Adipocyte (in vitro differentiated cells): ENCODE measurements around the gene PCBP3.

Experiments used
- DNase-seq: peaks from one replicate; pipeline ENCODE4 v3.0.0-alpha.2; 2015; ENCODE audit warnings: low read depth
- H3K27me3 ChIP-seq: replicated peaks from 2 replicates; pipeline ENCODE4 v1.7.0; 2013; ENCODE audit warnings: mild to moderate bottlenecking, low read length, moderate library complexity; ENCODE audit not compliant: control insufficient read depth, insufficient read depth
- H3K36me3 ChIP-seq: 2 replicates; pipeline ENCODE4 v1.7.0; 2013; ENCODE audit warnings: low read length, mild to moderate bottlenecking, moderate library complexity; ENCODE audit not compliant: control insufficient read depth, insufficient read depth, severe bottlenecking
- H3K4me1 ChIP-seq: 2 replicates; pipeline ENCODE4 v1.7.0; 2013; ENCODE audit warnings: mild to moderate bottlenecking, low read length, moderate library complexity; ENCODE audit not compliant: control insufficient read depth, insufficient read depth
- H3K4me3 ChIP-seq: 2 replicates; pipeline ENCODE4 v1.7.0; 2013; ENCODE audit warnings: mild to moderate bottlenecking, low read length, moderate library complexity
- H3K9ac ChIP-seq: 2 replicates; pipeline ENCODE4 v1.7.0; 2013; ENCODE audit warnings: mild to moderate bottlenecking, low read length, moderate library complexity
- H3K9me3 ChIP-seq: 2 replicates; pipeline ENCODE4 v1.7.0; 2013; ENCODE audit warnings: mild to moderate bottlenecking, low read length, moderate library complexity; ENCODE audit not compliant: control insufficient read depth

Gene PCBP3

DNA sequence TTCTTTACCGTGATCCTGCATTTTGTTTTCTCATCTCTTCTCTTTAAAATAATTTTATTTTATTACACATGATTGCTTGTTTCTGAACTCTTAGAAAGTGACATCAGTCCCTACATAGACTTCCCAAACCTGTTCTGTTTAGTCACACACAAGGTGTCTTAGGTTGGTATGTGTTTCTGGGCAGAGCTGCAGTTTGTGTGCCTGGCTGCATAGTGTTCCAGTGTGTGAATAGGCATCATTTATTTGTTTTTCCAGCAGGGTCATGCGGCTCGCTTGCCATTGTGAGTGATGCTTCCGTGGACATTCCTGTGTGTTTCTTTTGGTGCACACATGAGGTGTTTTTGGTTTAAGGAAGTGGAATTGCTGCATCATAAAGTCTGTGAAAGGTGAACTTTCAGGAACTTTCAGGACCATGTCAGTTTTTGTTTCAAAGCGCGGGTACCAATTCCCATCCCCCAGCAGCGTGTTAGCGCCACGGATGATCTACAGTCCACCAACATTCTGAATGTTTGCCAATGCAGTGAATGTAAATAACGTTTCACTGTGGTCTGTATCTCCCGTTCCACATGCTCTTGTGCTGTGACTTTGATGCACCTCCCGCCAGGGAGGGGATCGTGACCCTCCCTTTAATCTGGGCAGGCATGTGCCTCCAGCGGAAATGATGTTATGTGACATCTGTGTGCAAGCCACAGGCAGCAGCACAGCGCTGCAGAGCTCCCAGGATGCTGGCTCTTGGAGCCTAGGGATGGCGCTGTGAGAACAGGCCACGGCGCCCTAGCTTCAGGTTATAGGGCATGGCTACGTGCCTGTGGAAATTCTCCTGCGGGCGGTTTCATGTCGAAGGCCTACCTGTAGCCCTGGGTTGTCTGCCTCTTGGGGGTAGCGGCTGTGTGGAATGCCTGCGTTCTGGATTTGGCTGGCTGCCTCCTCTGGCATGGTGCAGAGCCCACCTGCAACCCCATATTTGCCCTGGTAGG is 193.5 kb downstream of the PCBP3 start:
- H3K36me3 ChIP-seq: no peaks in the 10 kb centered on the region
- no peak overlapping the region for H3K4me3 ChIP-seq
- peaks cover 26% of the 10 kb centered on the region for H3K4me1 ChIP-seq
- no peak overlapping the region for H3K9ac ChIP-seq
- no peak for DNase-seq
- H3K27me3 ChIP-seq: no peaks in the 10 kb centered on the region
- H3K9me3 ChIP-seq: peaks cover 14% of the 10 kb centered on the region

DNA sequence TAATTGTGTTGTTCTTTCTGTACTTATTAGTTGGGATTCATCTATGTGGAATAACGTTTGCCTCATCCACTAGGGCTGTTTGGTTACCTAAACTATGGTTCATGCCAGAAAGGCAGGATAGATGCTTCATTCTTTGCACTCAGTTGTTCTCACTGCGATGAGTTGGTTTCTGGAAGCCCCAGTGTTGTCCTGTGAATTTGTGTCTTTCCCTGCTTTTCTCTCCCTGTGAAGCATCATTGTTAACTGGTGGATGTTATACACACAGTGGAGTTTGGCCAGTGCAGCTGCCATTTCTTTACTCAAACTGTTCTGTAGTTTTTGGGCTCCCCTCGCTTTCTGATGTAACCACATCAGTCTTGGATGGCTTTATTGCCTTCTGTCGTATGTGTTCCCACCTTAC is 194.4 kb downstream of the PCBP3 start:
- Histone ChIP-seq H3K36me3 (no peaks in the 10 kb centered on the region), H3K9me3 (peaks cover 14% of the 10 kb centered on the region), H3K27me3 (no peaks in the 10 kb centered on the region), H3K4me3 (no peak overlapping the region), H3K9ac (no peak overlapping the region), H3K4me1 (peaks cover 20% of the 10 kb centered on the region)
- DNase-seq: no peak

DNA sequence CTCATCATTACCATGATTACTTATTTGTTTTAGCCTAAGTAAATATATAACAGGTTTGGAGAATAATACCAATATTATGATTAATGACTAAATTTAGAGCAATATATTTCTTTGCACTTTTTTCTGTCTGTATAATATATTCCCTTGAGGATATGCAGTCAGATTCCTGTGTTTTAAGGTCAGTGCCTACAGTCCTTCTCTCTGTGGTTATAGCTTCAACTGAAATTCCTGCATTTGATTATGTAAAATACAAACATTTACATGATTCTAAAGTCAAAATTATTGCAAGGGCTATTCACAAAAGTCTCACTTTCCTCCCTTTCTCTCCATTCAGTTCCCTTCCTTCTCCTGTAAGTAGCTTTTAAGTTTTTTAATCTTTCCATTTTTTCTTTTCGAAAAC is 195.1 kb downstream of the PCBP3 start:
- Histone ChIP-seq H3K4me3 (no peak overlapping the region), H3K9ac (no peak overlapping the region), H3K9me3 (peaks cover 14% of the 10 kb centered on the region), H3K27me3 (no peaks in the 10 kb centered on the region), H3K4me1 (peaks cover 19% of the 10 kb centered on the region), H3K36me3 (no peaks in the 10 kb centered on the region)
- DNase-seq: peak; percentile 34

DNA sequence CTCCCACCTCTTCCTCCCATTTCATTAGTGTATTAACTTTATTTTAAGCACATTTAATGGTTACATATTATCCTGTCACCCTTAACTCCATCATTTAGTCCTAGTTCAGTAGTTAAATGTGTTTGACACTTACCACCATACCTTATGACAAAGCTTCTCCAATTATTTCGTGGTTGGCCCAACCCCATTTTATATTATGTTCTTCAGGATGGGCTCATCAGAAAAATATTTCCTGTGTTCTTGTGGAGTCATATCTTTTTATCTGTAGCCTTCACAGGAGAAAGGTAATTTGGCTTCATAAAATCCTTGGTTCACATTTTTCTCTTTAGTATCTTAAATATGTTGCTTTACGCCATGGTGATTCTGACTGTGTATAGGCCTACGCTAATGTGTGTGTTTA is 195.7 kb downstream of the PCBP3 start:
- no peak for DNase-seq
- no peak overlapping the region for H3K4me3 ChIP-seq
- peaks cover 20% of the 10 kb centered on the region for H3K4me1 ChIP-seq
- H3K9ac ChIP-seq: no peak overlapping the region
- no peaks in the 10 kb centered on the region for H3K27me3 ChIP-seq
- H3K9me3 ChIP-seq: peaks cover 14% of the 10 kb centered on the region
- no peaks in the 10 kb centered on the region for H3K36me3 ChIP-seq

DNA sequence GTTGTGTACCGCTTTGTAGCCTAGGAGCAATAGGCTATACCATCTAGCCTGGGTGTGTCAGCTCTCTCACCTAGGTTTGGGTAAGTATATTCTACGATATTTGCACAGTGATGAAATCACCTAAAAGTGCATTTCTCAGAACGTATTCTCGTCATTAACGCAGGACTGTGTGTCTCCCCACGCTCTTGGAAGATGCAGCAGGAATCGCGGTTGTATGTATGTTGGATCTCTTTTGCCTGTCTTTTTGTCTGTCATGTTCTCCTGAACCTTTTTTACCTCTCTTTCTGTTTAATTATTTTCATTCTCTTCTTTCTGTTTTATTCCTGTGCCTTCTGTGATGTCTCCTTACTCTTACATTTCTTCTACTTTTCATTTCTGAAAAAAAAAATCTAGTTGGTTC is 197.5 kb downstream of the PCBP3 start:
- H3K4me3 ChIP-seq: no peak overlapping the region

DNA sequence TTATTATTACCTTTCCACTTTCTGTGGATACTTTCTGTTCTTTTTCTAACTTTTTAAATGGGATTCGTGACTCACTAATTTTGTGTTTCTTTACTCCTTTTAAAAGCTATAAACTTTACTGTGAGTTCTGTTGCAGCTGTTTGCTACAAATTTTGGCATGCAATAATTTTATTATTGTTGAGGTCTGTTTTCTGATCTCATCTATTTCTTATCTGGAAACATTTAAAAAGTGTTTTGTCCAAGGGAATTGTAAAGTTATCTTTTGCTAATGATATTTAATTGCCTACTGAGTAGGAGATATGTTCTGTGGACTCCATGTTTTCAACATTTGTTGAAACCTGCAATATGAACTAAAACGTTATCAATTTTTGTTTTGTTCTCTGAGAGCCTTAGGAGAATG is 199.9 kb downstream of the PCBP3 start:
- DNase-seq: no peak
- no peaks in the 10 kb centered on the region for H3K36me3 ChIP-seq
- no peaks in the 10 kb centered on the region for H3K27me3 ChIP-seq
- H3K9ac ChIP-seq: no peak overlapping the region
- H3K9me3 ChIP-seq: peaks cover 14% of the 10 kb centered on the region
- peaks cover 38% of the 10 kb centered on the region for H3K4me1 ChIP-seq
- no peak overlapping the region for H3K4me3 ChIP-seq

More for the DNA sequence above, 197.5 kb downstream of the PCBP3 start:
- no peak for DNase-seq
- H3K27me3 ChIP-seq: no peaks in the 10 kb centered on the region
- peaks cover 24% of the 10 kb centered on the region for H3K4me1 ChIP-seq
- no peaks in the 10 kb centered on the region for H3K36me3 ChIP-seq
- H3K9me3 ChIP-seq: peaks cover 14% of the 10 kb centered on the region
- H3K9ac ChIP-seq: no peak overlapping the region

DNA sequence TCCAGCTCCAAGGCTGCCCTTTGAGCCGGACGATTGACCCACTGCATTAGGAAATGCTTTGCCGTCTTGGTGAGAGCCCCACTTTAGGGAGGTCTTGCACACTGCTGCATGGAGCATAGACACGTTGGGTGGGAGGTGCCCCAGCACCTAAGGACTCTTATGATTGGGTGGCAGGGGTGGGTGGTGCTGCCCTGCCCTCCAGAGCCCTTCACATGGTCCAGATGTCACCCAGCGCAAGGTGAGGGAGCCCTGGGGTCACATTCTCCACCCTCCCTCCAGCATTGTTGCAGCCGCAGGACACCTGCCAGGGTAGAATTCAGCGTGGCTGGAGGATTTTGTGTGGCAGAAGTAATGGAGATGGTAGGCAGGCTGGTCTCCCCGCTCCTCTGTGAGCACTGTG is 200.7 kb downstream of the PCBP3 start:
- Histone ChIP-seq H3K9me3 (peaks cover 14% of the 10 kb centered on the region), H3K36me3 (no peaks in the 10 kb centered on the region), H3K27me3 (no peaks in the 10 kb centered on the region), H3K4me3 (no peak overlapping the region), H3K4me1 (peaks cover 36% of the 10 kb centered on the region), H3K9ac (no peak overlapping the region)
- no peak for DNase-seq

DNA sequence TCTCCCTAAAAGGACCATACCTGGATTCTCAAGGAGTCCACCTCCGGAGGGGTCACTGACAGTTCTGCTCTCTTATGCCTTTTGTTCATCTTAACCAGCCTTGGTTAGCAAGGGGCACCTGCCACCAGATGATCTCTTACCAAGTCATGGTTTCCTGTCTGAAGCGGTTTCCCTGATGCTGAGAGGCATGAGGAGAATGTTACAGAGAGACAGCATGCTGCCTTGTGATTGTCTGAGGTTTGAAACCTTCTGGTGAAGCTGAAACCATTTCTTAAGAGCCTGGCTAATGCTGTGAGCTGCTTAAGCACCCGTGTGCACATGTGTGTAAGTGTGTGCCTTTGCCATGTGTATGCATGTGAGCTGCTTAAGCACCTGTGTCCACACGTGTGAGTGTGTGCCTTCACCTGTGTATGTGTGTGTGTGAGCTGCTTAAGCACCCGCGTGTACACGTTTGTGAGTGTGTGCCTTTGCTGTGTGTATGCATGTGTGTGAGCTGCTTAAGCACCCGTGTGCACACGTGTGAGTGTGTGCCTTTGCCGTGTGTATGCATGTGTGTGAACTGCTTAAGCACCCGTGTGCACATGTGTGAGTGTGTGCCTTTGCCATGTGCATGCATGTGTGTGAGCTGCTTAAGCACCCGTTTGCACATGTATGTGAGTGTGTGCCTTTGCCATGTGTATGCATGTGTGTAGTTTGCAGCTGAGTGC is 201.7 kb downstream of the PCBP3 start:
- no peak overlapping the region for H3K9ac ChIP-seq
- peaks cover 14% of the 10 kb centered on the region for H3K9me3 ChIP-seq
- H3K4me3 ChIP-seq: no peak overlapping the region
- DNase-seq: no peak
- no peaks in the 10 kb centered on the region for H3K36me3 ChIP-seq
- H3K27me3 ChIP-seq: no peaks in the 10 kb centered on the region
- H3K4me1 ChIP-seq: peaks cover 33% of the 10 kb centered on the region

DNA sequence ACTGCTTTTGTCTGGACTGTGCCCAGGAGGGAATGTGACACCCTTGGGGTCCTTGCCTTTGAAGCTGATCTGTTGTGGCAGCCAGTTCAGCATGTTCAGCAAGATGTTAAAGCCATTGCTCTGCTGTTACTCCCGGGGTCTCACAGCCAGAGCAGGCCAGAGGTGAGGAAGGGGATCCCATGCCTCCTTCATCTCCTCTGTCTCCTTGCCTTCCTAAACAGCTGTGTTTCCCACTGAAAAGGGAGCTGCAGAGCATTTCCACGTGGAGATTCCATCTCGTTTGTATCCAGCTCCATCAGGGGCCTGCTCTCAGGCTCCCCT is 202.2 kb downstream of the PCBP3 start:
- no peak overlapping the region for H3K4me3 ChIP-seq
- H3K9ac ChIP-seq: no peak overlapping the region
- no peak for DNase-seq
- H3K27me3 ChIP-seq: no peaks in the 10 kb centered on the region
- H3K9me3 ChIP-seq: peaks cover 11% of the 10 kb centered on the region
- H3K36me3 ChIP-seq: no peaks in the 10 kb centered on the region
- peaks cover 33% of the 10 kb centered on the region for H3K4me1 ChIP-seq

DNA sequence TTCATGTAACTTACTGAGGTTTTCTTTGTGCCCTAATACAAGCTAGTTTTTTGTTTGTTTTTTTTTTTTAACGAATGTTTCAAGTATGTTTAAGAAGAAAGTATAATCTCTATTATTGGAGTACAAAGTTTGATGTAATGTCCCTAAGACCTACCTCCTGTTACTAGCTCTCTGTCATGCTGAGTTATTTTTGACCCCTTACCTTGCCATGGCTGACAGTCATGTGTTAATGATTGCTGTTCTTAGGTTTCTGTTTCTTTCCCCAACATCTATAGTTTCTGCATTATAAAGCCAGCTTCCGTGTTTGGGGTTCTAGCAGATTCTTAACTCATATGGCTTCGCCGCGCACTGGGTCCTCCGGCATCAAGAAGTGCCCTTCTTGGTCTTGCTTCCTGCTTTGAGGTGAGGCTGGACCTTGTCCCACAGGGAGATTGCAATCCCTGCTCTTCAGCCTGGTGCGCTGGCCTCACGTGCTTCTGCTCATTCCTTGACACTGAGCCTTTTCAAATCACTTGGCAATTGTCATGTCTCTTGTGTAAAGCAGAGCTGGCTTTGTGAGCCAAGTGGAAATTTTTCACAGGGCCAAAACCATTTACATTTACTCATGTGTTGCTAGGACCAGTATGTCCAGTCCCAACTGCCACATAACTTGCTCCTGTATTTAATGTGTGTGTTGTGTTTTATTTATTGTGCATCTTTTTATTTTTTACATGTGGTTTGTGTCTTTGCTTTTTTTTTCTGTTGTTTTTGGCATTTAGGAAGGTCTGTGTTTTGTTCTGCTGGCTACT is 203.0 kb downstream of the PCBP3 start:
- peaks cover 33% of the 10 kb centered on the region for H3K4me1 ChIP-seq

DNA sequence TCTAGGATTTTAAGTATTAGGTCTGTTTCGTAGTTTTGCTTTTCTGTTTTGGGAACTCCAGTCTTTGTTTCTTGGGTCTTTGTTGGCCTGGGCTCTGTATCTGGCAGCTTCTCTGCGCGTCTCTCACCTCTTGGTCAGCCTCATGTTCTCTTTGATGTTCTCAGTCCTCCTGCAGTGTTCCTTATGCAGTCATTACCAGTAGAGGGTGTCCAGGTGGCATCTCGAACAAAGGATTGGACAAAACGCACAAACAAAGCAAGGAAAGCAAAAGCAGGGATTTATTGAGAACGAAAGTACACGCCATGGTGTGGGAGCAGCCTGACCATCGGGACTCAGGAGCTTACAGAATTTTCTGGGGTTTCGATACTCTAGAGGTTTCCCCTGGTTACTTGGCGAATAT is 204.3 kb downstream of the PCBP3 start:
- H3K4me1 ChIP-seq: peaks cover 31% of the 10 kb centered on the region
- H3K9me3 ChIP-seq: no peaks in the 10 kb centered on the region
- H3K4me3 ChIP-seq: no peak overlapping the region
- no peaks in the 10 kb centered on the region for H3K27me3 ChIP-seq
- H3K9ac ChIP-seq: peak overlapping the region; percentile 58
- peaks cover 5% of the 10 kb centered on the region for H3K36me3 ChIP-seq
- DNase-seq: no peak

More for the DNA sequence above, 203.0 kb downstream of the PCBP3 start:
- DNase-seq: no peak
- Histone ChIP-seq H3K9me3 (peaks cover 3% of the 10 kb centered on the region), H3K27me3 (no peaks in the 10 kb centered on the region), H3K36me3 (no peaks in the 10 kb centered on the region), H3K4me3 (peak overlapping the region; percentile 59), H3K9ac (peak overlapping the region; percentile 58)
